ENCODE results near the gene FBXO24. TPM values are rescaled to one million over a fixed set of nuclear protein-coding genes. Genes with fewer than 3 reads are reported as not detected.

FBXO24 gene
- total and polyA plus RNA-seq, 2 of the 8 experiments (the other 6 are each of a cell fraction or from before 2014, with no cell fraction given), result 0.35 to 0.57 TPM

GRCh38 chr7:100546926-100547800, 39.0 kb upstream of the FBXO24 start:
- 0 out of 2 replicates have a peak overlapping the region, but pooled peaks have one; percentile 72 for H2AK5ac ChIP-seq (ENCODE audit: low read depth, low read length)
- H3K79me1 ChIP-seq (ENCODE audit: low read depth, low read length), result peaks cover 2% of the 10 kb centered on the region; the same call in 1 of the 2 replicates
- no peak overlapping the region for H2AFZ ChIP-seq (ENCODE audit: low read length)
- no peak overlapping the region; the same call in 1 of the 2 replicates for H2BK12ac ChIP-seq (ENCODE audit: low read depth, low read length)
- H3K18ac ChIP-seq (ENCODE audit: extremely low read depth, low read length), result no peak overlapping the region
- H2BK20ac ChIP-seq (ENCODE audit: low read length), result no peak overlapping the region
- no peaks in the 10 kb centered on the region for H3K23me2 ChIP-seq (ENCODE audit: low read depth, low read length)
- 0 out of 2 replicates have a peak overlapping the region, but pooled peaks have one; percentile 26 for H2BK5ac ChIP-seq (ENCODE audit: low read depth, low read length)
- no peak overlapping the region for H3K4ac ChIP-seq (replicated peaks; ENCODE audit: insufficient read length, low read depth, low read length)
- peaks cover 0 to 36% of the 10 kb centered on the region in 2 experiments; a peak in 3 of 4 replicates for H3K79me2 ChIP-seq (ENCODE audit: control insufficient read depth in 1 of 2, insufficient read depth in 2 of 2, low read length in 2 of 2)
- H3K23ac ChIP-seq (ENCODE audit: insufficient read length), result no peak overlapping the region
- H4K8ac ChIP-seq (ENCODE audit: extremely low read depth, insufficient read depth, low read length), result no peak overlapping the region
- no peak overlapping the region for H3K27ac ChIP-seq (ENCODE audit: low read depth, low read length)
- H3K9ac ChIP-seq (replicated peaks in 1 of 4; ENCODE audit: extremely low read depth in 1 of 4, low read depth in 3 of 4, low read length in 3 of 4), result no peak overlapping the region; a peak in 1 of 7 replicates
- ChIA-PET CTCF (ENCODE audit: partially characterized antibody) (interaction anchor here (0.6 to 26.5 kb wide), 7 partner anchors 9 to 78 kb away, joined by 3 to 341 read pairs (median 7); no protein-coding TSS in a partner anchor), POLR2A (ENCODE audit: partially characterized antibody) (interaction anchor here (0.6 to 2.9 kb wide), 8 partner anchors 12 to 118 kb away, joined by 3 to 10 read pairs (median 4); partner anchors contain the start of genes MEPCE, TSC22D4 and ZCWPW1)
- H2BK15ac ChIP-seq (ENCODE audit: low read length), result no peak overlapping the region
- H2BK120ac ChIP-seq (replicated peaks; ENCODE audit: low read depth, low read length), result no peak overlapping the region
- no peak overlapping the region for H4K5ac ChIP-seq (ENCODE audit: insufficient read length, low read depth, low read length)
- no peak overlapping the region for H3K56ac ChIP-seq (replicated peaks; ENCODE audit: insufficient read length, low read depth, low read length)
- H4K91ac ChIP-seq (replicated peaks; ENCODE audit: insufficient read length, low read length), result no peak overlapping the region
- no peak for FAIRE-seq
- no peaks in the 10 kb centered on the region for H4K20me1 ChIP-seq (replicated peaks in 1 of 2; ENCODE audit: control insufficient read depth in 1 of 2, insufficient read depth in 2 of 2, low read length in 2 of 2)
- H3K4me3 ChIP-seq (ENCODE audit: extremely low read depth in 1 of 4, insufficient read depth in 2 of 4, low read depth in 3 of 4, low read length in 4 of 4), result no peak overlapping the region
- H3K14ac ChIP-seq (ENCODE audit: insufficient read length), result no peak overlapping the region
- no peaks in the 10 kb centered on the region for H3K27me3 ChIP-seq (replicated peaks in 1 of 4; ENCODE audit: control insufficient read depth in 3 of 4, extremely low read depth in 1 of 4, insufficient read depth in 3 of 4, low read length in 3 of 4)
- H3K4me1 ChIP-seq (replicated peaks in 1 of 4; ENCODE audit: control insufficient read depth in 3 of 4, insufficient read depth in 4 of 4, low read length in 3 of 4), result peaks cover 10 to 39% (median 23%) of the 10 kb centered on the region in 4 experiments; a peak in 6 of 7 replicates
- DNase-seq (ENCODE audit: low read depth in 1 of 2, low spot score in 2 of 2), result no peak
- peaks cover 2 to 9% (median 3%) of the 10 kb centered on the region in 4 experiments; a peak in 5 of 8 replicates for H3K36me3 ChIP-seq (ENCODE audit: control insufficient read depth in 2 of 4, insufficient read depth in 4 of 4, low read length in 3 of 4)
- no peak overlapping the region for H3K4me2 ChIP-seq (ENCODE audit: insufficient read depth in 1 of 2, low read depth in 2 of 2, low read length in 2 of 2)
- H3K9me3 ChIP-seq (ENCODE audit: insufficient read depth in 2 of 2, low read depth in 1 of 2, low read length in 1 of 2), result no peaks in the 10 kb centered on the region
- WGBS, 2 experiments (ENCODE audit: extremely low coverage in 1 of 2, insufficient coverage in 1 of 2, insufficient read length in 1 of 2, insufficient replicate concordance in 2 of 2, low coverage in 1 of 2, low lambda C conversion rate in 2 of 2, missing lambda C conversion rate in 1 of 2), result 85% methylated on average over 8 of the region's 9 CpGs; no CpG with 5 or more reads in 1 of the 2 experiments
- TF ChIP-seq ASH2L (IDR thresholded peaks at IDR 0.05; ENCODE audit: low read length), result no peak
- TF ChIP-seq SRF (IDR thresholded peaks at IDR 0.05; ENCODE audit: low read depth, low read length), result no peak
- no peak for TF ChIP-seq EZH2 (IDR thresholded peaks at IDR 0.05; ENCODE audit: low read depth, low read length, severe bottlenecking)
- TF ChIP-seq SP1 (IDR thresholded peaks at IDR 0.05; ENCODE audit: low read depth, low read length), result no peak
- TF ChIP-seq, protein P1, sequence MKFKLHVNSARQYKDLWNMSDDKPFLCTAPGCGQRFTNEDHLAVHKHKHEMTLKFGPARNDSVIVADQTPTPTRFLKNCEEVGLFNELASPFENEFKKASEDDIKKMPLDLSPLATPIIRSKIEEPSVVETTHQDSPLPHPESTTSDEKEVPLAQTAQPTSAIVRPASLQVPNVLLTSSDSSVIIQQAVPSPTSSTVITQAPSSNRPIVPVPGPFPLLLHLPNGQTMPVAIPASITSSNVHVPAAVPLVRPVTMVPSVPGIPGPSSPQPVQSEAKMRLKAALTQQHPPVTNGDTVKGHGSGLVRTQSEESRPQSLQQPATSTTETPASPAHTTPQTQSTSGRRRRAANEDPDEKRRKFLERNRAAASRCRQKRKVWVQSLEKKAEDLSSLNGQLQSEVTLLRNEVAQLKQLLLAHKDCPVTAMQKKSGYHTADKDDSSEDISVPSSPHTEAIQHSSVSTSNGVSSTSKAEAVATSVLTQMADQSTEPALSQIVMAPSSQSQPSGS (IDR thresholded peaks at IDR 0.05; ENCODE audit: low read length), result no peak
- no peak for TF ChIP-seq RAD21 (IDR thresholded peaks at IDR 0.05 in 1 of 2, conservative IDR thresholded peaks at IDR 0.05 in 1 of 2; ENCODE audit: low read depth in 2 of 2, low read length in 2 of 2)
- TF ChIP-seq POLR2A (IDR thresholded peaks at IDR 0.05; ENCODE audit: control extremely low read depth in 1 of 2, low read depth in 2 of 2, low read length in 2 of 2), result no peak
- no peak for TF ChIP-seq TAF7 (optimal IDR thresholded peaks at IDR 0.05; ENCODE audit: borderline replicate concordance, low read depth, low read length)
- TF ChIP-seq POLR2AphosphoS5 (IDR thresholded peaks at IDR 0.05; ENCODE audit: low read depth, low read length), result no peak

Measured in H1 (cell line).